ENCODE data around the gene TM4SF18. TPM values are rescaled to one million over a fixed set of nuclear protein-coding genes. Genes with fewer than 3 reads are reported as not detected.

The TM4SF18 gene
- total and polyA plus RNA-seq, 7 donors: 1.8 to 7.7 (median 3.4) TPM

- ATAC-seq (no peak), DNase-seq (no peak)
- no peak overlapping the region for H3K27ac ChIP-seq
- intact Hi-C loops (cut with DNase I): no loop called here
- no peak overlapping the region for H3K4me3 ChIP-seq
- H3K9me3 ChIP-seq: no peaks in the 10 kb centered on the region
- H3K36me3 ChIP-seq (ENCODE audit: insufficient read depth in 1 of 2, low read depth in 1 of 2): no peaks in the 10 kb centered on the region
- no peaks in the 10 kb centered on the region for H3K27me3 ChIP-seq (ENCODE audit: insufficient read depth in 3 of 3, low read length in 2 of 3)
- WGBS, 3 donors: 38 to 47% (median 47%) methylated on average over 3 of the region's 3 CpGs
- H3K4me1 ChIP-seq: peaks cover 6% of the 10 kb centered on the region
- no peak for TF ChIP-seq CTCF (IDR thresholded peaks at IDR 0.05)
Observed at GRCh38 chr3:149315694-149316093, 17.7 kb downstream of the TM4SF18 start.

GRCh38 chr3:149314807-149315578 is 18.4 kb downstream of the TM4SF18 start:
- intact Hi-C loops (cut with DNase I): no loop called here
- 64 to 72% (median 68%) methylated on average over 7 of the region's 7 CpGs for WGBS, 3 donors
- Histone ChIP-seq H3K36me3 (ENCODE audit: insufficient read depth in 1 of 2, low read depth in 1 of 2) (no peaks in the 10 kb centered on the region), H3K27me3 (ENCODE audit: insufficient read depth in 3 of 3, low read length in 2 of 3) (no peaks in the 10 kb centered on the region), H3K4me3 (no peak overlapping the region), H3K4me1 (peaks cover 6% of the 10 kb centered on the region), H3K27ac (no peak overlapping the region), H3K9me3 (no peaks in the 10 kb centered on the region)
- no peak for TF ChIP-seq CTCF (IDR thresholded peaks at IDR 0.05)
- ATAC-seq: no peak
- no peak for DNase-seq

GRCh38 chr3:149313542-149313941 is 19.9 kb downstream of the TM4SF18 start:
- Histone ChIP-seq H3K4me3 (no peak overlapping the region), H3K36me3 (ENCODE audit: insufficient read depth in 1 of 2, low read depth in 1 of 2) (no peaks in the 10 kb centered on the region), H3K4me1 (peaks cover 6% of the 10 kb centered on the region), H3K9me3 (no peaks in the 10 kb centered on the region), H3K27ac (no peak overlapping the region), H3K27me3 (ENCODE audit: insufficient read depth in 3 of 3, low read length in 2 of 3) (no peaks in the 10 kb centered on the region)
- intact Hi-C loops (cut with DNase I): no loop called here
- DNase-seq: no peak
- WGBS, 3 donors: 21 to 46% (median 24%) methylated on average over 1 of the region's 1 CpG
- peak in 3 of 4 donors; percentile 65 to 69 (median 69) for ATAC-seq
- TF ChIP-seq CTCF (IDR thresholded peaks at IDR 0.05): no peak

- no peaks in the 10 kb centered on the region for H3K27me3 ChIP-seq (ENCODE audit: insufficient read depth in 3 of 3, low read length in 2 of 3)
- DNase-seq: no peak
Observed at GRCh38 chr3:149310796-149311534, 22.5 kb downstream of the TM4SF18 start.

More at GRCh38 chr3:149310796-149311534, 22.5 kb downstream of the TM4SF18 start:
- intact Hi-C loops (cut with DNase I): no loop called here
- no peaks in the 10 kb centered on the region for H3K36me3 ChIP-seq (ENCODE audit: insufficient read depth in 1 of 2, low read depth in 1 of 2)
- peaks cover 6% of the 10 kb centered on the region for H3K4me1 ChIP-seq
- TF ChIP-seq CTCF (IDR thresholded peaks at IDR 0.05): no peak
- no peaks in the 10 kb centered on the region for H3K9me3 ChIP-seq
- H3K4me3 ChIP-seq: no peak overlapping the region
- peak in 3 of 4 donors; percentile 67 to 77 (median 71) for ATAC-seq
- no peak overlapping the region for H3K27ac ChIP-seq
- WGBS, 3 donors: 57 to 81% (median 59%) methylated on average over 7 of the region's 7 CpGs

All from psoas muscle (tissue), 8 donors.